ENCODE results near the gene EPB41L4A.

Gene EPB41L4A

GRCh38 chr5:112289465-112289864 is 129.6 kb downstream of the EPB41L4A start:
- TF ChIP-seq, protein P1, sequence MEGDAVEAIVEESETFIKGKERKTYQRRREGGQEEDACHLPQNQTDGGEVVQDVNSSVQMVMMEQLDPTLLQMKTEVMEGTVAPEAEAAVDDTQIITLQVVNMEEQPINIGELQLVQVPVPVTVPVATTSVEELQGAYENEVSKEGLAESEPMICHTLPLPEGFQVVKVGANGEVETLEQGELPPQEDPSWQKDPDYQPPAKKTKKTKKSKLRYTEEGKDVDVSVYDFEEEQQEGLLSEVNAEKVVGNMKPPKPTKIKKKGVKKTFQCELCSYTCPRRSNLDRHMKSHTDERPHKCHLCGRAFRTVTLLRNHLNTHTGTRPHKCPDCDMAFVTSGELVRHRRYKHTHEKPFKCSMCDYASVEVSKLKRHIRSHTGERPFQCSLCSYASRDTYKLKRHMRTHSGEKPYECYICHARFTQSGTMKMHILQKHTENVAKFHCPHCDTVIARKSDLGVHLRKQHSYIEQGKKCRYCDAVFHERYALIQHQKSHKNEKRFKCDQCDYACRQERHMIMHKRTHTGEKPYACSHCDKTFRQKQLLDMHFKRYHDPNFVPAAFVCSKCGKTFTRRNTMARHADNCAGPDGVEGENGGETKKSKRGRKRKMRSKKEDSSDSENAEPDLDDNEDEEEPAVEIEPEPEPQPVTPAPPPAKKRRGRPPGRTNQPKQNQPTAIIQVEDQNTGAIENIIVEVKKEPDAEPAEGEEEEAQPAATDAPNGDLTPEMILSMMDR (IDR thresholded peaks at IDR 0.05; ENCODE audit: extremely low read depth, missing control alignments) = no peak
- no peak for DNase-seq (ENCODE audit: low spot score)

DNA sequence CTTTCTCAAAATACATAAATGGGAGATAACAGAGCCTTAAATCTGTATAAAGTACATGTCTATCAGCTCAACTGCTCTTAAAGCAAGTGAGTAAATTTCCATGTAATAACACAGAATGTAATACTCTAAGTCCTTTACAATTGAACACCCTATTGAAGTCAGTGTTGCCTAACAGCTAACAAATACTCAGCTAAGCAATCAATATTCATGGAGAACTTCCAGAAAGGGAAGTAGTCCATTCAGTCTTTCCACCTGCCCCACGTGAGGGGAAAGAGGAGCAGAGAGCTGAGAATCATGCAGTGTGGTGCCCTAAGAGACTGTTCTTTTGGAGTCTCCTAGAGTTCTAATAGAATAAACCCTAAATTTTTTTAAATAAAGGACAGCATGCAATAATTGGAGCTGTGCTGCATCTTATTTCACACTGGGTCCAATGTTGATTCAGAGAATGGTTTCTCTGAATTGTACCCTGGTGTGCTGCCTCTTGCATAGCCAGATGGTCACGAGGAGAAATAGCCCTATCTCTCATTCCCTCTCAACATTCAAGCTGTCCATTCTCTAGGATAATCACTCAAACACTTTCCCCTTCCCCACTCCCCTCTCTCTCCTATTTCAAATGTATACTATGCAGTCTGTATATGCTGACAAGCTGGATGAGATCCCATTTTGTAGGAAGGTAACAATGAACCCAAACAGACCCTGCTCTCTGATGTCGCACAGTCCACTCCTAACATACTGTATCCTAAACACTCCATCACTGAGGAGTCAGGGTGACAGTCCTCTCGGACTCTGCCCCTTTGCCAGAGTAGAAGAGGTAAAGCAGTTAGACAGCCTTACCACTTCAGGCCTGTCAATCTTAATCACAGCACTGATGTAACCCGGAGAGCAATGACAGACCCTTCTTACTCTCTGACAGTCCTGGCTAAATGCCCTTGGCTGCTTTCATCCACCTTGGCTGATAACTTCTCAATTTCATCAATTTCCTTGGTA is 134.8 kb downstream of the EPB41L4A start:
- TF ChIP-seq, protein P1 (IDR thresholded peaks at IDR 0.05; ENCODE audit: extremely low read depth, missing control alignments) = no peak
- DNase-seq (ENCODE audit: low spot score) = no peak

DNA sequence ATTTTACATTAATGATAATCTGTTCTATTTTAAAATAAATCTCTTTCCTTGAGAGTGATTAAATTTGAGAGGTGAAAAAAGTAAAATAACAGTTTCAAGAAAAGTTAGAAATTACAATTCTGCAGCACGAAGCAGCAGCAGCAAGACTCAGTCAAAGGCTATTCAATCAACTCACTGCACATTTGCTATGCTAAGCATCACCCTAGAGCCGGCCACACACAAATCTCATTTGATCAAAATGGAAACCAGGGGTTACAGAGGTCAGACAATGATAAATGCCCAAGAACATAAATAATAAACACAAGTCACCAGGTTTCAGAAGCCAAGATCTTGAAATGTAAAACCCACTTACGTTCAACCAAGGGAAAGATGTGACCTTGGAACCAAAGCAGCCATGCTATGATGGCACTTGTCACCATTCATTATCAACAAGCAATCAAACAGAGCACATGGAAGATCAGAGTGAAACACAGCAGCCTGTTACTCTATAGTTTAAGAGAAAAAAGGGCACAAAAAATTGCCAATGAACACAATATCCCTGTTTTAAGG is 136.0 kb downstream of the EPB41L4A start:
- TF ChIP-seq, protein P1 (IDR thresholded peaks at IDR 0.05; ENCODE audit: extremely low read depth, missing control alignments) = no peak
- DNase-seq (ENCODE audit: low spot score) = no peak

DNA sequence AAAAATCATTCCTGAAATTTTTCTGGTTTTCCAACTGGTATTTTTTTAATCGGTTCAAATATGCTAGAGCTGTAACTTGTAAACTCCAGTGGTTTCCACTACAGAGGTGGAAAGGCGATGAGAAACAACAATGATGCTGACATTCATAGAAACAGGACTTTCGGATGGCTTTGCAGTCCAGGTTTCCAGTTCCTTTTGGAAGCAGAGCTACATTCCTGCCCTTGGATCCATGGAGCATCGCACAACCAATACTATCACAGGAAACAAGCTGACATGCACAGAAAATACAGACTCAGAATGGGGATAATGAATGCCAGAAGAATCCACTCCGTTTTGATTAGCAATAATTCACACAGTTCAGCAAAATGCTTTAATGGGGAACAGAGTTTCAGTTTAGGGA is 140.0 kb downstream of the EPB41L4A start:
- DNase-seq (ENCODE audit: low spot score) = no peak
- TF ChIP-seq, protein P1 (IDR thresholded peaks at IDR 0.05; ENCODE audit: extremely low read depth, missing control alignments) = no peak

- TF ChIP-seq, protein P1 (IDR thresholded peaks at IDR 0.05; ENCODE audit: extremely low read depth, missing control alignments) = no peak
- DNase-seq (ENCODE audit: low spot score) = no peak
These were observed 142.1 kb downstream of the EPB41L4A start for GRCh38 chr5:112276991-112277390.

- TF ChIP-seq, protein P1 (IDR thresholded peaks at IDR 0.05; ENCODE audit: extremely low read depth, missing control alignments) = no peak
- DNase-seq (ENCODE audit: low spot score) = no peak
These were observed 143.4 kb downstream of the EPB41L4A start for GRCh38 chr5:112275671-112276070.

All from GM20000 (cell line).